DLD1 (cell line): ENCODE measurements around the gene CCDC197.

Source experiments
- in situ Hi-C: cut with HindIII; loops from 2 replicates; pipeline ENCODE4 v1.10.0; 2017; ENCODE audit warnings: low sequenced_read_pairs

CCDC197 gene

DNA sequence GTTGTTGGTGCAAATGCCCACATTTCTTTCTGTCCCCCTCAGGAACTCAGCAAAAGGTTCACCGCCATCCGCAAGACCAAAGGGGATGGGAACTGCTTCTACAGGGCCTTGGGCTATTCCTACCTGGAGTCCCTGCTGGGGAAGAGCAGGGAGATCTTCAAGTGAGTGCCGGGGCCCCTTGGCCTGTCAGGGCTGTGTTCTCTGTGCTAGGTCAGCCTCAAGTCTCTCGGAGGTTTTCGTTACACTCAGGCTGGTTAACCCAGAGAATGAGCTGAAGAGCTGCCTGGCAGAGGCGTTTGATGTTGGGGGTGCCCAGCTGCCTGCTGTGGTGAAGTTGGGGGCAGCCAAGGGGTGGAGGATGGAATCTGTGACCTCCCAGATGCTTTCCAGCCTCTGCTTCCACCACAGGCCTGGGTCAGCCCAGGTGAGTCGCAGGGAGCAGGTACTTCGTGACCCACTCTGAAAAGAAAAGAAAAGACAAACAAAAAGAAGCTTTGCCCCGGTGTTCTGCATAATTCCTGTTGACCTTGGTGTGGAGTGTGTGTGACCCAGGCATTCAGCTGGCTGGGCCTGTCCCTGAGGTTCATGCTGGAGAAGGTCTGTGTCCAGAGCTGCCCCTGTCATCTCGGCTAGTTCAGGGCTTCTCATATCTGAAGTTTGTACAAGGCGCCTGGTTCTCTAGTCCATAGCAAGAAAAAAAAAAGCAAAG is 42.0 kb downstream of the CCDC197 start:
- in situ Hi-C loops, result no loop called here

- in situ Hi-C loops, result no loop called here
These were observed 43.1 kb downstream of the CCDC197 start for GRCh38 chr14:94040247-94040646.

DNA sequence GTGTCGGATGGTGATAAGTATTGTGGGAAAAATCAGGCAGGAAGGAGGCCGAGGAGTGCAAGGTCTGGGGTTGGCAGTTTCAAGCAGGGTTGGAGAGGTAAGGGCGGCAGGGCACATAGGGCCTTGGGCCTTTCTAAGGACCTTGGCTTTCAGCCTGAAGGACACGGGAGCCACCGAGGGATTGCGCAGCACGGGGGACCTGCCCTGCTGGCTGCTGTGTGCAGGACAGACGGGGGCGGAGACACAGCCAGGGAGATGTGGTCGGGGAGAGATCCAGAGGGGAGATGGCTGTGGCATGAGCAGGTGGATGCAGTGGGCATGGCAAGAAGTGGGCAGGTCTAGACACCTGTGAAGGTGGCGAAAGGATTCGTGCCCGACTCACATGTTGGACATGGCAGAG is 43.7 kb downstream of the CCDC197 start:
- in situ Hi-C loops, result no loop called here

GRCh38 chr14:94041551-94042346 is 44.6 kb downstream of the CCDC197 start:
- in situ Hi-C loops, result no loop called here

DNA sequence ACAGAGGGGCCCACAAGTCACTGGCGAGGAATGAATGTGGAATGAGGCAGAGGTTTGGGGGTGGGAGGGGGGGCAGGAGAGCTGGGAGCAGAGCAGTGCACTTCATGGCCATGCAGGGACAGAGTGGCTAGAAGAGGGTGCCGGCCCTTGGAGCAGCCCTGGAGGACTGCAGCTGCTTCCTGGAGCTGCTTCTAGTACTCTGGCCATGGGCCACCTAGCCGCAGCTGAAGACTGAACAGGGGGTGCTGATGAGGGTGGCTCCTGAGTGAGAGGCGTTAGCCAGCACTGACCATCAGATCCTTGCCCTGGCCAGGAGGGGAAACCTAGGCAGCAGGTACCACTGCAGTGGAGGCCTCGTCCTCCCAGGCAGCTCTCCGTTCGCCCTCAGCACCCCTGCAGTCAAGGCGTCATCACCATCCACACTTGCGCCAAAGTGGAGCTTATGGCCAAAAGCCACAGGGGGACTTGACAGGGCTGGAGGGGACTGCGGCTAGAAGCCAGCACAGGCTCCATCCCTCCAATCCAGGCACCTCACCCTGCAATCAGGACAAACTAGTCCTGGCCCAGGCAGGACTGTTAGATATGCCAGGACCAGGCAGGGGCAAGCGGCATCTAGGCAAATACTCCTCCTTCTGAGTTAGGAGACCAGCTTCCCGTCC is 45.5 kb downstream of the CCDC197 start:
- in situ Hi-C loops, result no loop called here

DNA sequence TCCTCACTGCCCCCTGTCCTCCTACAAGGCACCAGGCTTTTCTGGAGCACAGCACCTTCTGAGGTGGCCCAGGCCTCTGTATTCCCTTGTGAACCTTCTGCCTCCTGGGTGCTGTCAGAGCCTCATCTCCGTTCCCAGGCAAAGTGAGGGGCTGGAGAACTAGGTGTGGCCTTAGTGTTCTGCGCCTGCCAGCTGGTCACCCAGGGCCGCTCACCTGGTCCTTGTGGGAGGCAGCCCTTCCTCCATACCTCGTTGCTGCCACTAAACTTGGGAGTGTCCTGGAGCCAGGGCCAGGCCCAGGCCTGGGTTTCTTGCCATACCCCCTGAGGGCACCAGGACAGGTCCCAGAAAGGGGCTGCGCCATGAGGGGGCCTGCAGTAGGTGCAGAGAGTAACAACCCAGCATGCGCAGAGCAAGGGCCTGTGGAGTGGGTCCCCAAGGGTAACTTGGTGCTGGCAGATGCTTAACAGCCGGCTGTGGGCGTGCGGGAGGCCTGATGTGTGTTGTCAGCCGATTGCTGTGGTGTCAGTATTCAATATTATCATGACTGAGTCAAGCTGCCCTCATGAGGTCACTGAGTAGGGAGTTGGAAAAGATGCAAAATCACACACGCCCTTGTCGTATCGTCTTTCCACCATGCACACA is 46.1 kb downstream of the CCDC197 start:
- in situ Hi-C loops, result no loop called here

- in situ Hi-C loops, result no loop called here
These were observed 46.8 kb downstream of the CCDC197 start for GRCh38 chr14:94043756-94044475.

- in situ Hi-C loops, result no loop called here
These were observed 47.5 kb downstream of the CCDC197 start for GRCh38 chr14:94044476-94045091.

DNA sequence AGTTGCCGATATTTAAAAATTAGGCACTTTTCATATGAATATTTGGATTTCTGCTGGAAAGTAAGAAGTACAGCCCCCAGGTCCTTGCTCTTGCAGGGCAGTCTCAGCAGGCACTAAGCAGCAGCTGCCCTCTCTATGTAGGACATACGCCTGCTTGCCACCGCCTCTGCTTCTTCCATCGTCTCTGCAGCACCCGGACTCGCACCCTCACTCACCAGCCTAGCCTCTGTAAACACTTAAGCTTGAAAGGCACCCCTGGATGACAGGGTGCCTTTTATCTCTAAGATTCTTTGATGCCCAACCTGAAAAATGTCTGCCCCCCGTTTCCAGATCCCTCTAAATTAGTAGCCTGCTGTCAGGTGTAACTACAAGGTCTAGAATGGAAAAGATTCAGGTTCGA is 48.0 kb downstream of the CCDC197 start:
- in situ Hi-C loops, result no loop called here

DNA sequence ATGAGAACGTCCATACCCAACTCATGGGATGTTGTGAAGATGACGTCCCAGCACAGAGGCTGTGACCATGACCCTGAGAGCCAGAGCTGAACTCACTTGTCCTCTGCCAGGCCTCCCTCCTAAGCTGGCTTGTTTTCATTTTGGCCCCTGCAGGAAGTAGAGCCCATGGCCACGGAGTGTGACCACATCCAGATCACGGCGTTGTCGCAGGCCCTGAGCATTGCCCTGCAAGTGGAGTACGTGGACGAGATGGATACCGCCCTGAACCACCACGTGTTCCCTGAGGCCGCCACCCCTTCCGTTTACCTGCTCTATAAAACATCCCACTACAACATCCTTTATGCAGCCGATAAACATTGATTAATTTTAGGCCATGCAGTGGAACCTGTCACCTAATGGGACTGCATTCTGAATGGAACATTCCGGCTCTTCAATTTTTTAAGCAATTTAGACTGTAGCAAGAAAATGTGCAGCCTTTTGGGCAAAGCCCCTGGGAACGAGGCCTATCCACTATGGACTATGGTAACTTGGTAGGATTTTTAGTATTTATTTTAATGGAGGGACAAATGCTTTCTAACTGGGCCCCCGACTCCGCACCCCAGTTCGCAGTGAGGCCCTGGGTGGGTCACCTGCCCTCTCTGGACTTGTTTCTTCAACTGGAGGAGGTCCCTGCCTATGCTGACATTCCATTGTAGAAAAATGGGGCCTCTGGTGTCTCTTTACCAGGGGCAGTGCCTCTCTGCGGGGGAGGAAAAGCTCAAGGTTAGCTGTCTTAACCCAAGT is 48.7 kb downstream of the CCDC197 start:
- in situ Hi-C loops, result no loop called here

DNA sequence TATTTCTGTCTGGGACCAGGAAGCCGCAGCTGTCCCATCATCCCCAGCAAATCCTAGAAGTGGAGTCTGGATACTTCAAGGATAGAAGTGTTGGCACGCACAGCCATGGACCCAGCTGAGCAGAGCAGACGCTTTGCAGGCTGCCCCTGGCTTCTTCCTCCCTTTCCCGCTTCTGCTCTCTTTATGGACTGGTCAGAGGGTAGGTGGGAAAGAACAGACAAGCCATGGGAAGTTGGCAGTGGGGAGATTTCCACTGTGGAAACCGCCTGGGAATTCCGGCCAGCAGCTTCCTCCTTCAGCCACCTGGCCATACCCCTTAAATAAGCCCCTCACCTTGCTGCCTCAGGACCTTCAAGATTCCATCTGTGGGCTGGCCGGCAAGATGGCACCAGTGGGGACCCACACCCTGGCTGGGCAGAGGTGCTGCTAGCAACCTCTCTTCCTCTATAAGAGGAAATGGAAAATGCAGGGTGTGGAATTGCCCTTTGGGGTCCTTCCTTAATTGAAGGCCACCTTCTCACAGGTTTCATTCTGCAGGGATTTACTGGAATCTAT is 49.7 kb downstream of the CCDC197 start:
- in situ Hi-C loops, result no loop called here

DNA sequence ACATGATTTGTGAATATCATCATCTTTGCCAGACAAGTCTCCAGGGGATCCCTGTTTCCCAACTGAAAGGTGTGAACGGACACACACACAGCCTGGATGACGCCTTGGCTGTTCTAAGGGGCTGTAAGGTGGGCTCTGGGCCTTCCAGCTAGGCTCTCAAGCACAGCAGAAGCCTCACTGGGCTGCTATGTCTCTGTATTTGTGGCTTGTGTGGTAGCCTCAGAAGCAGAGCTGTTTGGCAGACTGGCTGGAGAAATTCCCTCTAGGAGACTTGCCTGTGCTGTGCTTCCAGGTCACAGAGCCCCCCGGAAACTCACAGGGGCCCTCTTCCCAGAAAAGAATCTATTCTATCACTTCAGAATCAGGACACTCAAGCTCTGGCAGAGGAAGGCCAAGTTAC is 50.5 kb downstream of the CCDC197 start:
- in situ Hi-C loops, result no loop called here

- in situ Hi-C loops, result no loop called here
These were observed 51.9 kb downstream of the CCDC197 start for GRCh38 chr14:94048691-94049624.

- in situ Hi-C loops, result no loop called here
These were observed 52.5 kb downstream of the CCDC197 start for GRCh38 chr14:94049625-94050023.

GRCh38 chr14:94050231-94050880 is 53.3 kb downstream of the CCDC197 start:
- in situ Hi-C loops, result no loop called here

DNA sequence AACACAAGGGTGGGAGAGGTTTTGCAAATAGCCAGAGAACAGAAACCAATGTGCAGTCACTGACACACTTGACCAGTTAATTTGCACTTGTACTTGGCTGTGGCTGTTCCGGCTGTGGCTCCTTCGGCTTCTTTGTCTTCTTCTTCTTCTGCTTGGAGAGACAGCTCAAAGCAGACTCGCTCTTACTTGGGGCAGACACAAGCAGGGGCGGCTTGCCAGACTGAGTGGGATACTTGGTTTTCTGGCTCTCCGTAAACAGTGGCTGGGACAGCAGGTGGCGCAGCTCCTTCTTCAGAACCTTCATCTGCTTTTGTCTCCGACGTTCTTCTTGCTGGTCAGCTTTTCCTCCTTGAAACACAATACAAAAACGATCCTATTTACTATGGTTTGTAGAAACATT is 54.0 kb downstream of the CCDC197 start:
- in situ Hi-C loops, result no loop called here

DNA sequence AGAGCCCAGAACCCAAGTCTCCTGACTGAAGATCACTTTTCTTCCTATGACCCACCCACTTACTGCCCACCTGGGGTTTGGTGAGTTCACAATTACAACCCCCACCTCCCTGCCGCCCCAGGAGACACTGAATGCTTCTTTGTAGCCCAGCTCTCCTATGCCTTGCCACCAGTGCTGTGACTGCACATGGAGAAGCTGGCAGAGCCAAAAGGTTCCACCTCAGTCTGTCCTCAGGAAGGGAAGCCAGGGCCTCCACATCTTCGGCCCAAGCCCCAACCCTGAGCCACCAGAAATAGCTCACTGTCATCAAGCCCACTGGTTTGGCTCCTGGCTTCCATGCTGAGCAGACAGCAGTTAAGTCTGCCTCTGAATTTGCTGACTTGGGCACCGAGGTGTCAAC is 54.7 kb downstream of the CCDC197 start:
- in situ Hi-C loops, result no loop called here

DNA sequence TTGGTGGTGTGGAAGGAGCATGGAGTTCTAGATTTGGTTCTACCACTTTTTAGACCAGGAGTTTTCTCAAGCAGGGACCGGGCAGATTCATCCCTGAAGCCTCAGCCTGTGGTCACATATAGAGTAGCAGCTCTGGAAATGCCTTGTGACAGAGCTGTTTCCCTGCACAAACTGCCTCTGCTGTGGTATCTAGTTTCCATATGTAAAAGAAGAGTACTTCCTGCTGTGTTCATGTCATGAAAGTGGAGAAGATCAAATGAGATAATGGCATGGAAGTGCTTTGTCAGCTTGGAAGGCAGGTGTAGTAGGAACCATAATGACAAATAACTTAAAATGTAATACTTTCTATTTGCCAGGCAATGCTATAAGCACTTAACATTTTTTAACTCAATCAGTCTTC is 55.1 kb downstream of the CCDC197 start:
- in situ Hi-C loops, result no loop called here
